ENCODE data around the gene ZNF556.
"Not testable (repeated sequence)": the region's sequence is repeated elsewhere in the genome, so short reads cannot be mapped to it uniquely, and the experiment has no call there.

ZNF556 gene

DNA sequence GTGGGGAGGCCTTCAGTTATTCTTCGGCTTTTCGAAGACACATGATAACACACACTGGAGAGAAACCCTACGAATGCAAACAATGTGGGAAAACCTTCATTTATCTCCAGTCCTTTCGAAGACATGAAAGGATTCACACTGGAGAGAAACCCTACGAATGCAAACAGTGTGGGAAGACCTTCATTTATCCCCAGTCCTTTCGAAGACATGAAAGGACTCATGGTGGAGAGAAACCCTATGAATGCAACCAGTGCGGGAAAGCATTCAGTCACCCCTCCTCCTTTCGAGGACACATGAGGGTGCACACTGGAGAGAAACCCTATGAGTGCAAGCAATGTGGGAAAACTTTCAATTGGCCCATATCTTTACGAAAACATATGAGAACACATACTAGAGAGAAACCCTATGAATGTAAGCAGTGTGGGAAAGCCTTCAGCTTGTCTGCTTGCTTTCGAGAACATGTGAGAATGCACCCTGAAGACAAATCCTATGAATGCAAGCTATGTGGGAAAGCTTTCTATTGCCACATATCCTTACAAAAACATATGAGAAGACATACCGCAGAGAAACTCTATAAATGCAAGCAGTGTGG, 14.0 kb upstream of the ZNF556 start:
- DNase-seq (ENCODE audit: low read depth in 2 of 2), result no peak

DNA sequence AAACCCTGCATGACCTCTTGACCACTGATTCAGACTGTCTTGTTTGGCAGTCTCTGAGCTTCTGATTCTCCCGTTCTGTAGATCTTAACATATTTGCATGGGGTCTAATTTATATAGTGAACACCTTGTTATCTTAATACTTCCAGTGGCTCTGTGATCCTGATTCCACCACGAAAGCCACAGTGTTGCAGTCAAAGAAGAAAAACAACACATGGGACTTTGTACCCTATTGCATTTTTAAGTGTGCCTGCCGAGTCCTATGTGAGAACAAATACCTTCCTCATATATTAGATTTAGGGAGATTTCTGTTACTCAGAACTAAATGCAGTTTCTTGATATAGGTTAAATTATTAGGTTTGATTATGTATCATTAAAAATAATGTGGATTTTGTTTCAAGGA, 12.3 kb upstream of the ZNF556 start:
- DNase-seq (ENCODE audit: low read depth in 2 of 2), result no peak

DNA sequence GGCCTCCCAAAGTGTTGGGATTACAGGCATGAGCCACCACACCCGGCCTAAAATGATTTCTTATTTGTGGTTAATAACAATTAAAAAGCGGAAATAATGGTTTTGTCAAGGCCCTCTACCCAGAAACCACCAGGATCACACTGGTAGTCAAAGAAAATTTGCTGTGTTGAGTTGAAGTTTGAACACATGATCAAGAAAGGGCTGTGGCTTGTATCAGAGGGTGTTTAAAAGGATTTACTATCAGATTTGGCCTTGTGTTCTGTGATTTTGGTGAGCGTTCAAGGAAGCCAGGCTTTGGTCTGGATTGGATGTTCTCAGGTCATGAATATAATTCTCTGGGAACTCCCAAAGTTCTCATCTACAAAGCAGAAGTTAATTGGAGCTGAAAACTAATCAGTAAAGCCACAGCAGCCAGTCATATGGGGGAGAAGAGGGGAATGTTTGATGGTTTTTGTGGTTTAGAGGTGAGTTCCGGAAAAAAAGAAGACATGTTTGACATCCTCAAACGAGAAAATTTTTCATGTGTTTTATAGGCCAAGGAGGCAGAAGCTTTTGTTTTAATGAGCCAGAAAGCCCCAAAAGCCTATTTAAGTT, 10.6 kb upstream of the ZNF556 start:
- no peak for DNase-seq (ENCODE audit: low read depth in 2 of 2)

DNA sequence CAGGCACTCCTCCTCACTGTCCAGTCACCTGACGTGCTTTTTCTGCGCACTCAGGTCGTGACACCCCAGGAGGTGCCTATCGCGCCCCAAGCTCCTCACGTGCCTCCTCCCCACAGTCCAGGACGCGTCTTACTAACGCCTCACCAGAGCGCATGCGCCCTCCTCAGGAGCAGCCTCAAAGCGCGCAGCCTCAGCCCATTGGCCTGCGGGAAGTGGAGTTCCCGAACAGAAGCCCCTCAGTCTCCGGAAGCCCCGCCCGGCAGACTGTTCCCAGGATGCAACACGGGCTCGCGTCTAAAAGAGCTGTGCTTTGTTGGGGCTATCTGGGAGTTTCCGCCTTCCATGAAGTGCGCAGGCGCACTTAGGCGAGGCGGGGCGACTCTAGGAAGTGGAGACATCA, 8.3 kb upstream of the ZNF556 start:
- DNase-seq (ENCODE audit: low read depth in 2 of 2), result no peak

DNA sequence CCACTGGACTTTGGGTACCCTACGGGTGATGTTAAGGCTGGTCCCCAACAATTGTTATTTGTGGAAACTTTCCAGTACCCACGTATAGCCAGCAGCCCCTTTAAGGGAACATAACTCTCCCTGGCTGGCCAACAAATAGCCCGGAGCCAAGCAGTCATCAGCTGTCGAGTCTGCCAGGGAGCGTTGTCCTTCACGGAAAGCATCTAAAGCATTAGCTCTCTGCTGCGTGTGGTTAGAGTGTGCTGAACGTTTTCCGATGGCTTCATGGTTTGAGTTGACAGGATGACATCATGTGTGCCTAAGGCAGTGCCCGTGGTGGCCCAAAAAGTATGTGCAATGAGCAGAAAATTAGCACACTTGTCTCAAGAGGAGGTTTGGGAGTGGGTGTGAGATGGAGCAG, 3.3 kb upstream of the ZNF556 start:
- DNase-seq (ENCODE audit: low read depth in 2 of 2), result no peak

DNA sequence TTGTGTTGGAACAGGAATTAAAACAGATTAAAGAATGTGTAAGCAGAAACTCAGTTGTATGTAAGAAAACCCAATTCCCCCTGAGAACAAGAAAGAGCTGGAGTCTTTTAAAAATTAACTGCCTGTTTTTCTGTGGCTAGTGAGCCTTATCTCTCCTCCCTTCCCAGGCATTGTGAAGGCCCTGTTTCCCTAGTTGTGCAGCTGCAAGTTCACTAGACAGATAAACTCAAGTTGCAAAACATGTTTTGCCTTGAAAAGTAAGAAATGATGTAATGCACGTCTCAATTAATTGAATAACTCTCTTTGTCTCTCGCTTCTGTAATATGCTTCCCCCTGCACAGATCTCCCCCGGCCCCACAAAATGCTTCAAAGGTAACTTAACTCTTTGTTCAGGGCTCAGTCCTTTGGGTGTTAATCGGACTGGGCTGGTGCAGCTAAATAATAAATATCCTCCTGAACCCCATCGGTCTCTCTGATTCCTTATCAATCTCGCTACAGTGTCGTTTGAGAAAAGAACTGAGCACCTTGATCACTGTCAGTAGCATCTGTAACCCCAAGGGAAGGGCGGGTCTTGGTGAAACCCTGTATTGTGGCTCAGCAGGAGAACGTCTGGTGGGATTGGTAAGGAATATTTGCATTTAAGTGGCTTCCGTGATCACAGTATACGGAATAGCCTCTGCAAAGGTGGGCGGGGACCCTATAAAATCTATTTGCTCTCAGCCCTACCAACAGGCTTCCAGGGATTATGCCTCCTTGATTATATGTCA, 1.6 kb upstream of the ZNF556 start:
- DNase-seq (ENCODE audit: low read depth in 2 of 2), result no peak

DNA sequence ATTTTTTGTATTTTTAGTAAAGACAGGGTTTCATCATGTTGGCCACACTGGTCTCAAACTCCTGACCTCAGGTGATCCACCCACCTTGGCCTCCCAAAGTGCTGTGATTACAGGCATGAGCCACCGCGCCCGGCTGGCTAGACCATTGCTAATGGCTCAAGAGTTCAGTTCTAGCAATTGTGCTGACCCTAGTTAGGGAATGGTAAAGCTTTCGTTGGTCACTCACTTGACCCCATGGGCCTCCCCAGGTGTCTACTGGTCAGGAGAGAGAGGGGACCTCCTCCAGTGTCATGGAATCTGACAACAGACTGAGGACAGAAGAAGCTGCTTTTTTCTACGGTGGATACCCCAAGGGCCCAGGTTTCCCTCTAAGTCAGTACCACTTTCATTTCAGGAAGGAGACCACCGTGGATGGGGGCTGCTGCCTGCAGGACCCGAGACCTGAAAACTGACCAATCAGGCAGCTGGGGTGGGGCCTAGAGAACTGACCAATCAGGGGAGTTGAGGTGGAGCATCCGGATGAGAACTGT, 575 bp upstream of the ZNF556 start:
- DNase-seq (ENCODE audit: low read depth in 2 of 2), result no peak

DNA sequence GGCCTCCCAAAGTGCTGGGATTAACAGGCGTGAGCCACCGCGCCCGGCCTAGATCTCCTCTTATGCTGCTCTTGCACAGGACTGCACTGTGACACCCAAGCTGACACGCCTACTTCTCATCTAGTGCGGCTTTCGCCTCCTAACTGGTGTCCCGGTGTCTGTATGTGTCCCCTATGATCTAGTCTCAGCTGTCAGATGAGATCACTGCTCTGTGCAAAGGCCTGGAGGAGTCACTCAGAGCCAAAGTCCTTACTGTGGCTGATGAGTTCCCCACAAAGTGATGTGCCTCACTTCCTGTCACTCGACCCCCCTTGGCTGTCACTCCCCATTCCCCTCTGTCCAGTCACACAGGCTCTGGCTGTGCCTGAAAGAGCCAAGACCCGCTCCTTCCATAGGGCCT, 2.5 kb downstream of the ZNF556 start:
- DNase-seq (ENCODE audit: low read depth in 2 of 2), result no peak

DNA sequence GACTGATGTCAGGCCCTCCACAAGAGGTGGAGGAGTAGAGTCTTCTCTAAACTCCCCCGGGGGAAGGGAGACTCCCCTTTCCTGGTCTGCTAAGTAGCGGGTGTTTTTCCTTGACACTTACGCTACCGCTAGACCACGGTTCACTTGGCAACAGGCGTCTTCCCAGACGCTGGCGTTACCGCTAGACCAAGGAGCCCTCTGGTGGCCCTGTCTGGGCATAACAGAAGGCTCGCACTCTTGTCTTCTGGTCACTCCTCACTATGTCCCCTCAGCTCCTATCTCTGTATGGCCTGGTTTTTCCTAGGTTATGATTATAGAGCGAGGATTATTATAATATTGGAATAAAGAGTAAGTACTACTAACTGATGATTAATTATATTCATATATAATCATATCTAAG, 5.0 kb downstream of the ZNF556 start:
- not testable (repeated sequence) for DNase-seq (ENCODE audit: low read depth in 2 of 2)

DNA sequence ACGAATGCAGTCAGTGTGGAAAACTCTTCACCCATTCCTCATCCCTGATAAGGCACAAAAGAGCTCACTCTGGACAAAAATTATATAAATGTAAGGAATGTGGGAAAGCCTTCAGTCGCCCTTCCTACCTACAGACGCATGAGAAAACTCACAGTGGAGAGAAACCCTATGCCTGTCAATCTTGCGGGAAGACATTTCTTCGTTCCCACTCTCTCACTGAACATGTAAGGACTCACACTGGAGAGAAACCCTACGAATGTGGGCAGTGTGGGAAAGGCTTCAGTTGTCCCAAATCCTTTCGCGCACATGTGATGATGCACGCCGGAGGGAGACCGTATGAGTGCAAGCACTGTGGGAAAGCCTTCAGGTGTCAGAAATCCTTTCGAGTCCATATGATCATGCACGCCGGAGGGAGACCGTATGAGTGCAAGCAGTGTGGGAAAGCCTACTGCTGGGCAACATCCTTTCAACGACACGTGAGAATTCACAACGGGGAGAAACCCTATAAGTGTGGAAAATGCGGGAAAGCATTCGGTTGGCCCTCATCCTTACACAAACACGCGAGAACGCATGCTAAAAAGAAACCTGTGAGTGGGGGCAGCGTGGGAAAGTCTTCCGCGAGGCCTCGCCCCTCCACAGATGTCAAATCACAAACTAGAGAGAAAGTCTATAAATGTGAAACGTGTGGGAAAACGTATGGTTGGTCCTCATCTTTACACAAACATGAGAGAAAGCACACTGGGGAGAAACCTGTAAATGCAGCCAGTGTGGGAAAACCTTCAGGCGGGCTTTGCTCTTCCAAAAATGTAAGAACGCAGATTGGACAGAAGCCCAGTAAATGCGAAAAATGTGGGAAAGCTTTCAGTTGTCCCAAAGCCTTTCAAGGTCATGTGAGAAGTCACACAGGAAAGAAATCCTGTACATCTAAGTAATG, 10.5 kb downstream of the ZNF556 start:
- DNase-seq (ENCODE audit: low read depth in 2 of 2), result no peak

DNA sequence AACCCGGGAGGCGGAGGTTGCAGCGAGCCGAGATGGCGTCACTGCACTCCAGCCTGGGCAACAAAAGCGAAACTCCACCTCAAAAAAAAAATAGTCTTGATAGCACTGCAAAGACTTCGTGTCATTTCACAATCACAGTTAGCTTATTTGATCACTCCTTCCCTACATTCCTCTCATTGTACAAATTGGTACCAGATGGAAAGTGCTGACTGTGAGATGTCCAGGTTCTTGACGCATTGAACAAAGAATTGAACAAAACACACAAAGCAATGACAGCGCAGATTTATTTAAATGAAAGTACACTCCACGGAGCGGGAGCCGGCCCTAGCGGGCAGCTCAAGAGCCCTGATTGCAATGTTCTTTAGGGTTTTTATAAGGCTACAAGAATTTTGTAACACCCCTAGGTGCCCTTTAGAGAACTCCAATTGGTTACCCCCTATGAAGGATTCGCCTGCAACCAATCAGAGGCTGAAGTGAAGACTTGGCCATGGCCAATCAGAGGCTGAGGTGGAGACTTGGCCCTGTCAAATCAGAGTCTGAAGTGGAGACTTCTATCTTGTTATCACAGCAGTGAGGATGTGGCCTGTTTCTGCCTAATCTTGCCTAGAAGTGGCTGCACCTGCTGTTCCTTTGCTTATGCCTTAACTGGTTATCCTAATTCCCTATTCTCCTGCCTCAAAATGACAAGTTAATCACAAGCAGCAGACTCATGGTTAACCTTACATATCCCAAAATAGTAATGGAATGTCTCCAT, 16.7 kb downstream of the ZNF556 start:
- no peak for DNase-seq (ENCODE audit: low read depth in 2 of 2)

DNA sequence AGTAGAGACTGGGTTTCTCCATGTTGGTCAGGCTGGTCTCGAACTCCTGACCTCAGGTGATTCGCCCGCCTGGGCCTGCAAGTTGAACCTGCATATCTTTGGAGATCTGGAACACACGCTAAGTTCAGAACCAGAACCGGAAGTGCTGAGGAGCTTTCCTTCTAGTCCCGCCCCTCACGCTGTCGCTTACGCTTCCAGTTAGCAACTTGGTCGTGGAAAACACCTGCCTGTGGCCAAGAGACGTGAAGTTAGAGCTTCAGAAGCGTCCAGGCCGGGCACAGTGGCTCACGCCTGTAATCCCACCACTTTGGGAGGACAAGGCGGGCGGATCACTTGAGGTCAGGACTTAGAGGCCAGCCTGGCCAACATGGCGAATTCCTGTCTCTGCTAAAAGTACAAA, 18.6 kb downstream of the ZNF556 start:
- no peak for DNase-seq (ENCODE audit: low read depth in 2 of 2)

DNA sequence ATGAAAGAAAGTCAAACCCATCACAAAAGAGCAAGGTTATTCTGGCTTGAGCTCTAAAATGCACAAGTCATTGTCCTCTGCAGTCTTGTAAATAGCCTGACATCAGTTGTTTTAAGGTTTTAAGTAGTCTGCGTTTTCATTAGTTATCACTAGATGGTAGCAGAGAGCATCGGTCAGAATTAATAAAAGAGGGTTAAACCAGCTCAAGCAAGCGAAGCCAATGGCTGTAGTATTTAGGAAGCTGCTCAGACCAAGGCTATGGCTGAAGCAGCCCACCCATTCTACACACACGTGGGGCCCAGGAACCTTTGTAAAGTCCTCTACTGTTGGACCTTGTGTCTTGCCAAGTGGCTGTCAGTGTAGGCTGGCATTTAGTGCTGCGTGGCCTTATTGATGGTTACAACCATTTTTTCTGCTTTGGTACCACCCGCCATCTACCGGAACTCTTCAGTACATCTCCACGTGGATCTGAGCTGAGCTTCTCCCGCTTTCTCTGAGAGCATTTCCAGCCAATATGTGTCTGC, 20.3 kb downstream of the ZNF556 start:
- DNase-seq (ENCODE audit: low read depth in 2 of 2), result no peak

DNA sequence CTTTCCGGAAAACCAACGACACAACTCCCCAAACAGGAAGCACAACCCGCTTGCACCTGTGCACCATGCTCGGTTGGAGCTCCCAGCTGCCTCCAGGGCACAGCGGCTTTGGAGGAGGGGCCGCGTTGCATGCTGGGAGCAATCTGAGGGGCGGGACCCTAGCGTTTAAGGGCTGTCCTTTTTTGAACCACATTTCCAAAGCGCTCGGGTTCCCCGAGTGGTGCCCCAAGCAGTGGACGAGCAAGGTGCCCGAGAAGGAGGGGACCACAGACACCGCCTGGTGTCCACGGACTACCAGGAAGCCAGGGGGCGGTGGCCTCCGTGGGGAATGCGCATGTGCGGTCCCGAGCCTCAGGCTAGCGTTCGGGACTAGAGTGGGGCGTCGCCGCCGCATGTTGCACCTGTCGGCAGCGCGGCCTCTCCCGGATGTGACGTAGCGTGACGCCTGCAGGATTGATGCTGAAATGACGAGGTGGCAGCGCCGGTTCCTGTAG, 21.6 kb downstream of the ZNF556 start:
- DNase-seq (ENCODE audit: low read depth in 2 of 2), result peak in 1 of 2 donors; percentile 58

DNA sequence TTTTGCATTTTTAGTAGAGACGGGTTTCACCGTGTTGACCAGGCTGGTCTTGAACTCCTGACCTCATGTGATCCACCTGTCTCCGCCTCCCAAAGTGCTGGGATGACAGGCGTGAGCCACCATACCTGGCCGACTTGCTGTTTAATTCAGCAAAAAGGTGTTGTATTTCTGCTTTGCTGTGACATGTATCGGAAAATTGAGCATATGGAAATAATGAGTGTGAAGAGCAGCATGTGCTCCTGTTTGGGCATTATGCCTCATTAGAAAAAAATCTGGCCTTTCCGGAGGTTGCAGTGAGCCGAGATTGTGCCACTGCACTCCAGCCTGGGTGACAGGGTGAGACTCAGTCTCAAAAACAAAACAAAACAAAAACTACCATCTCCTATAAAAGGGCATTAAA, 23.4 kb downstream of the ZNF556 start:
- not testable (repeated sequence) for DNase-seq (ENCODE audit: low read depth in 2 of 2)

DNA sequence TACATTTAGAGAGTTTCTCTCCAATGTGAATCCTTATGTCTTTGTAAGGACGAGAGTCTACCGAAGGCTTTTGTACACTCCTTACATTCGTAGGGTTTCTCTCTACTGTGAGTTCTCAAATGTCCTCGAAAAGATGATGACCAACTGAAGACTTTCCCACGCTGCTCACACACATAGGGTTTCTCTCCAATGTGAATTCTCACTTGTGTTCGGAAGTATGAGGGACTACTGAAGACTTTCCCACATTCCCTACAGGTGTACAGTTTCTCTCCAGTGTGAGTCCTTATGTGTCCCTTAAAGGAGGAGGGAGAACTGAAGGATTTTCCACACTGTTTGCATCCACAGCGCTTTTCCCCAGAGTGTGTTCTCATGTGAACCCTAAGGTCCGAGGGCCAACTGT, 29.6 kb downstream of the ZNF556 start:
- no peak for DNase-seq (ENCODE audit: low read depth in 2 of 2)

DNA sequence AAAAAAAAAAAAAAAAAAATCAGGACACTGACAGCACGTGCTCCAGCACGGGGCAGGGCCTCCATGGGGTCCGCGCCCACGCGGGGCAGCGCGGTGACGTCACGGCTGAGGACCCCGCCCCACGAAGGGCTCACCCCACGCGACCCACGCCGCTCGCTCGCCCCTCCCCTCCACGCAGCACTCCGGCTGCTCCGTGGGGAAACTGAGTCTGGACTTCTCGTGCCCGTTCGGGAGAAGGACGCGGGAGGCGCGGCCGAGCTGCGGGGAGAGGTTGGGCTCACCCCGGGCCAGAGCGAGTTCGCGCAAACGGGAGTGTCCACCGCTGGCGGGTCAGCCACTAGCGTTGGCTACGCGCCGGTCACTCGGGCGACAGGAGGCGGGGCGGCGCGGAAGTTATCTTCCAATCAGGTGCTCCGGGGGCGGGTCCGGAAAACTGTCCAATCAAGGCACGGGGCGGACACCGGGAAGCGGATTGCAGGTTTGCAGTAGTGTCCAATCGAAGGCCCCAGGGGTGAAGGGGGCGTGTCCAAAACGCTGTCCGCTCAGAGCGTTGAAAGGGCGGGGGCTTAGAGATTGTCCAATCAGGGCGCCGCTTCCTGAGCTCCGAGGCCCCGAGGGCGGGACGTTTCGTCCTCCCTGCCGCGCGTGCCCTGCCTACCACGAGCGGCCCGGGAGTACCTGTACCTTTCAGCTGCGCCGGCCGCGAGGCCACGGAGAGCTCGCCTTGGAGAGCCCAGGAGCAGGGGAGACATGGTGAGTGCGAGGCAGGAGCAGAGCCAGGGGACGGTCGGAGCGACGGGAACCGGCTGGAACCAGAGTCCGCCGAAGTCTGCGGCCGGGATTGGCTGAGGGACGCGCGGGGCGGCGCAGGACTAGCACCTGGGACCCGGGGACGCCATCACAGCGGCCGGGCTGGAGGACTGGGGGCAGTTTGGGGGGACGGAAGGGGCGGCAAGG, 33.4 kb downstream of the ZNF556 start, which contains the start of gene ZNF57:
ZNF57 (plus strand) TSS at position 633 of the 957 bp plus-strand sequence; CDS start at position 751, 118 bp downstream.
- DNase-seq (ENCODE audit: low read depth in 2 of 2), result peak; percentile 99

DNA sequence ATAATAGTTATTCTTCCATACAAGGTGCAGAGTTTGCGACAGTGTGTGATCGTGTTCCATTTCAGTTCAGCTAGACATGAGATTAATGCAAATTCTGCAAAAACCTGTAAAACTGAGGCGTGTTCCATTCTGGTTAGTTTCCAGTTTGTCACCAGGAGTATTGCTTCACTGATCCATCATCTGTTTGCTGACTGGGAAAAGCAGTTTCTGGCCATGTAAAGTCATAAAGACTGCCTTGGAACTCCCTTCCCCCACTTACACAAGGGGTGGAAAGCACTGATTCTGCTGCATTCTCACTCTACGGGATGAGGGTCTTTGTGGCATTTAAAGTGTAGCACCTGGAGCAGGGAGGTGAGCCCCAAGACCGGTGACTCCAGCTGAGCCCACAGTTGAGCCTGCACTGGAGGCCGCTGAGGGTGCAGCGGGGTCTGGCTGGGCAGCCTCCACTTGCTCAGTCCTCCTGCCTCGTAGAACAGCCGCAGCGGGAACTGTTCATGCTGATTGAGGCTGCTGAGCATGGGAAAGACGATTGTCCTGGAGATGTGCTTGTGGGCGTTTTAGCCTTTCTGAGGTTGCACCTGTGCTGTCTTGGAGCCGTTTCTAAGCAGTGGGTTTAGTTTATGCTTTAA, 35.6 kb downstream of the ZNF556 start:
- DNase-seq (ENCODE audit: low read depth in 2 of 2), result no peak

DNA sequence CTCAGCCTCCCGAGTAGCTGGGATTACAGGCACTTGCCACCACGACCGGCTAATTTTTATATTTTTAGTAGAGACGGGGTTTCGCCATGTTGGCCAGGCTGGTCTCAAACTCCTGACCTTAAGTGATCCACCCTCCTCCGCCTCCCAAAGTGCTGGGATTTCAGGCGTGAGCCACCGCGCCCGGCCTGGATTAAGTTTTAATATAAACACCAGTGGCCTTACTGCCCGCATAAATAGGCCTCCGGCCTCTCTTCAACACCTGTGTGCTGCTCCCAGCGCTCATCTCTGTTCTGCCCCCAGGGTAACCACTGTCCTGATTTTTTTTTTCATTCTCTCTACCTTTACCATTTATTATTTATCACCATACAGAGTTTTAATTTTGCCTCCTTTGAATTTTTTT, 36.2 kb downstream of the ZNF556 start:
- not testable (repeated sequence) for DNase-seq (ENCODE audit: low read depth in 2 of 2)

Measured in activated CD4-positive, alpha-beta T cell treated with anti-CD3 and anti-CD28 coated beads for 24 hours (primary cell).